ENCODE results near the gene MED7.

DNA sequence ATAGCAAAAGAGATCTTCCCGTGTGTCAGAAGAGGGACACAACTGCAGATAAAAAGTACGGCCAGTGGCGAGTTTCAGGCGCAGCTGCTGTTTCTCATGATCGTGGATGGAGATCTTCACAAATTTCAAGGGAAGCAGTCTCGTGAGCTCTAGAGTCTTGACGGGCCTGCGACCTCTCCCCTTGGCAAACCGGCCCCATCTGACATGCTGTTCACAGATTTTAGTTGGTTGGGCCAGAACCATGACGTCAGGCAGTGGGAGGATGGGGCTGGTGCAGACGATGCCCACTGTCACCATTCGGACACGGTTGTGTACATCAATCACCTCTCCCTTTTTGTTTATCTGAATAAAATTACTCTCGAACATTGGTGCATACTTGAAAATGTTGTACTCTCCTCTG, 23.0 kb upstream of the MED7 start:
- TF ChIP-seq, protein P1, sequence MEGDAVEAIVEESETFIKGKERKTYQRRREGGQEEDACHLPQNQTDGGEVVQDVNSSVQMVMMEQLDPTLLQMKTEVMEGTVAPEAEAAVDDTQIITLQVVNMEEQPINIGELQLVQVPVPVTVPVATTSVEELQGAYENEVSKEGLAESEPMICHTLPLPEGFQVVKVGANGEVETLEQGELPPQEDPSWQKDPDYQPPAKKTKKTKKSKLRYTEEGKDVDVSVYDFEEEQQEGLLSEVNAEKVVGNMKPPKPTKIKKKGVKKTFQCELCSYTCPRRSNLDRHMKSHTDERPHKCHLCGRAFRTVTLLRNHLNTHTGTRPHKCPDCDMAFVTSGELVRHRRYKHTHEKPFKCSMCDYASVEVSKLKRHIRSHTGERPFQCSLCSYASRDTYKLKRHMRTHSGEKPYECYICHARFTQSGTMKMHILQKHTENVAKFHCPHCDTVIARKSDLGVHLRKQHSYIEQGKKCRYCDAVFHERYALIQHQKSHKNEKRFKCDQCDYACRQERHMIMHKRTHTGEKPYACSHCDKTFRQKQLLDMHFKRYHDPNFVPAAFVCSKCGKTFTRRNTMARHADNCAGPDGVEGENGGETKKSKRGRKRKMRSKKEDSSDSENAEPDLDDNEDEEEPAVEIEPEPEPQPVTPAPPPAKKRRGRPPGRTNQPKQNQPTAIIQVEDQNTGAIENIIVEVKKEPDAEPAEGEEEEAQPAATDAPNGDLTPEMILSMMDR (IDR thresholded peaks at IDR 0.05; ENCODE audit: borderline replicate concordance, extremely low read depth, low read length, poor library complexity, severe bottlenecking), result no peak
- TF ChIP-seq EZH2 (IDR thresholded peaks at IDR 0.05; ENCODE audit: borderline replicate concordance, low read depth, low read length, severe bottlenecking), result no peak
